ENCODE results near the gene ACSBG1.

Gene ACSBG1

GRCh38 chr15:78234515-78235040, at the start of gene ACSBG1:
TSS of gene ACSBG1 (minus strand) at chr15:78234565. CDS start at chr15:78234501, 64 bp downstream.
- no peak for DNase-seq

GRCh38 chr15:78282324-78282723, 48.0 kb upstream of the ACSBG1 start:
- no peak for DNase-seq

GRCh38 chr15:78280319-78281072, 46.1 kb upstream of the ACSBG1 start:
- DNase-seq, result no peak

- no peak for DNase-seq
Observed at GRCh38 chr15:78276064-78276943, 41.9 kb upstream of the ACSBG1 start.

GRCh38 chr15:78274994-78275393, 40.6 kb upstream of the ACSBG1 start:
- no peak for DNase-seq

GRCh38 chr15:78272776-78273175, 38.4 kb upstream of the ACSBG1 start:
- DNase-seq, result no peak

GRCh38 chr15:78272316-78272715, 38.0 kb upstream of the ACSBG1 start:
- DNase-seq, result no peak

- DNase-seq, result no peak
Observed at GRCh38 chr15:78266806-78267205, 32.4 kb upstream of the ACSBG1 start.

GRCh38 chr15:78266229-78266628, 31.9 kb upstream of the ACSBG1 start:
- no peak for DNase-seq

GRCh38 chr15:78265752-78266224, 31.4 kb upstream of the ACSBG1 start:
- DNase-seq, result no peak

GRCh38 chr15:78265137-78265460, 30.7 kb upstream of the ACSBG1 start:
- DNase-seq, result no peak

- peak; percentile 75 for DNase-seq
Observed at GRCh38 chr15:78264304-78265136, 30.2 kb upstream of the ACSBG1 start, which contains the start of gene DNAJA4. TSS of gene DNAJA4 (plus strand) at chr15:78264562. CDS start at chr15:78264764, 202 bp downstream.

- DNase-seq, result no peak
Observed at GRCh38 chr15:78263907-78264303, 29.5 kb upstream of the ACSBG1 start.

GRCh38 chr15:78263351-78263781, 29.0 kb upstream of the ACSBG1 start:
- DNase-seq, result no peak

GRCh38 chr15:78261062-78261461, 26.7 kb upstream of the ACSBG1 start:
- no peak for DNase-seq

- no peak for DNase-seq
Observed at GRCh38 chr15:78260489-78260888, 26.1 kb upstream of the ACSBG1 start.

GRCh38 chr15:78259232-78259631, 24.9 kb upstream of the ACSBG1 start:
- DNase-seq, result no peak

- DNase-seq, result no peak
Observed at GRCh38 chr15:78257681-78258080, 23.3 kb upstream of the ACSBG1 start.

- no peak for DNase-seq
Observed at GRCh38 chr15:78256044-78256437, 21.7 kb upstream of the ACSBG1 start.

- DNase-seq, result no peak
Observed at GRCh38 chr15:78255421-78256043, 21.2 kb upstream of the ACSBG1 start.

- no peak for DNase-seq
Observed at GRCh38 chr15:78251136-78251535, 16.8 kb upstream of the ACSBG1 start.

- no peak for DNase-seq
Observed at GRCh38 chr15:78249131-78249530, 14.8 kb upstream of the ACSBG1 start.
